CD4-positive, alpha-beta T cell treated with Interleukin-17A for 4 hours (primary cell): ENCODE measurements around the gene CDK1.

Experiments
- DNase-seq: peaks from one replicate; pipeline ENCODE4 v3.0.0-alpha.2; 2020; ENCODE audit warnings: mixed read lengths

CDK1 gene

DNA sequence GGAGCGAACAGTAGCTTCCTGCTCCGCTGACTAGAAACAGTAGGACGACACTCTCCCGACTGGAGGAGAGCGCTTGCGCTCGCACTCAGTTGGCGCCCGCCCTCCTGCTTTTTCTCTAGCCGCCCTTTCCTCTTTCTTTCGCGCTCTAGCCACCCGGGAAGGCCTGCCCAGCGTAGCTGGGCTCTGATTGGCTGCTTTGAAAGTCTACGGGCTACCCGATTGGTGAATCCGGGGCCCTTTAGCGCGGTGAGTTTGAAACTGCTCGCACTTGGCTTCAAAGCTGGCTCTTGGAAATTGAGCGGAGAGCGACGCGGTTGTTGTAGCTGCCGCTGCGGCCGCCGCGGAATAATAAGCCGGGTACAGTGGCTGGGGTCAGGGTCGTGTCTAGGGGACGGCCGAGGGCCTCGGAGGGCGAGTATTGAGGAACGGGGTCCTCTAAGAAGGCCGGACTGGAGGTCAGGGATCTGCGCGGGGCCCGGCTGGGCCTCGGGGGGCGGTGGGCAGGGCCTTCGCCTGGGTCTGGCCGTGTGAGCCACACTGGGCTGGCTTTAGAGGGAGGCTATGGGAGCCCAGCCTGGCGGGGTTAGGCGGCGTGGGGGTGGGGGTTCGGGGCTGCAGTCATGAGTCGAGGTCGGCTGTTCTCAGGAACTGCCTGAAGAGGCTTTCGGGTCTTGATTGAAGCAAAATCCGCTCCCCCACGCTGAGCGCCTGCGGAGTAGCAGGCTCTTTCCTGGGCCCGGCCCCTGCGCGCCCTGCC, at the start of gene CDK1:
CDK1 (plus strand) TSS at position 265 of the 757 bp plus-strand sequence. CDS start 1,688 bp downstream, outside the sequence.
- DNase-seq, result peak; percentile 93

DNA sequence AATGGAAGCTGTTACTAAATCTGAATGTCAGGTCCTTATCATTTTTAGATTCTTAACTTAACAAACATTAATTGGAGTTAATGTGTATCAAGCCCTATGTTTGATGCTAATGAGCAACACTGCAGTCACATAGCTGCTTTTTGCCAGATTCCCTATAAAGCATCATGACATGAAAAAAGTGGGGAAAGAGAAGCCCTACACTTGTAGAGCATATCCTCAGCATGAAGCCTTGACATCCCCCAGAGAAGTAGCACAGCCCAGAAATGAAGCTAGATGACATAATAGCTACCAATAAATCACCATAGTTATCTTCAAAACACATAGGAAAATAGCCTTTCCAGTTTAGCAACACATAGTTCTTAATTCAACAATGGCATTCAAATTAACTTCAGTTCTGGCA, 49.2 kb upstream of the CDK1 start:
- no peak for DNase-seq

DNA sequence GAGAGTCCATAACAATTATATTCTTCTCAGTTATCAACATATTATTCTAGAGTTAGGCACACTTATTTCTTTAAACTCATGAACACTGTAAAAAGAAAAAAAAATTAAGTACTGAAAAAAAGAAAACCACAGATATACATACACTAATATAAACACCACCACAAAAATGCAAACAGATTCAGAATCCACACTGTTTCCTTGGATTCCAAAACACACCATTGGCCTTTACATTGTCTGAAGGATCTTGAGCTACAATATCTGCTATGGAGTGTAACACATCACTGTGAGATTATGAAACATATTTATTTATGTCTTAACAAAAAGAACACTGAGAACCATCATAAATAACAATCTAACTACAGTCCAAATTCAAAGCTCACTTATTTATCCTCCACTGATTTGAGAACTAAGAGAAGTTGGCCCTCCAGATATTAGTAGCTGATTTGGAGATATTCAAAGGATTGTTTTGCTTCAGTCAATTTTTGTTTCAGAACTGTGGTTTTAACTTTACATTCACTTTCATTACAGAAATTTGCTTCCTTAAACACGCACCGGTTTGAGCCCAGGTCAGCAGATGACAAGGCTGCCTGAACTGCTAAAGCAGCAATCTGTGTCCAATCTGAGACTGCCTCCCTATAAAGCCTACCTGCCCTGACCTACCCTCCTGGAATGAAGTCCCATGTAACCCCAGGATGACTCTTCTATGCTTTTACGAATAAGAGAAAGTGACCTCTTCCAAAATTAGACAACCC, 47.0 kb upstream of the CDK1 start:
- peak; percentile 50 for DNase-seq

DNA sequence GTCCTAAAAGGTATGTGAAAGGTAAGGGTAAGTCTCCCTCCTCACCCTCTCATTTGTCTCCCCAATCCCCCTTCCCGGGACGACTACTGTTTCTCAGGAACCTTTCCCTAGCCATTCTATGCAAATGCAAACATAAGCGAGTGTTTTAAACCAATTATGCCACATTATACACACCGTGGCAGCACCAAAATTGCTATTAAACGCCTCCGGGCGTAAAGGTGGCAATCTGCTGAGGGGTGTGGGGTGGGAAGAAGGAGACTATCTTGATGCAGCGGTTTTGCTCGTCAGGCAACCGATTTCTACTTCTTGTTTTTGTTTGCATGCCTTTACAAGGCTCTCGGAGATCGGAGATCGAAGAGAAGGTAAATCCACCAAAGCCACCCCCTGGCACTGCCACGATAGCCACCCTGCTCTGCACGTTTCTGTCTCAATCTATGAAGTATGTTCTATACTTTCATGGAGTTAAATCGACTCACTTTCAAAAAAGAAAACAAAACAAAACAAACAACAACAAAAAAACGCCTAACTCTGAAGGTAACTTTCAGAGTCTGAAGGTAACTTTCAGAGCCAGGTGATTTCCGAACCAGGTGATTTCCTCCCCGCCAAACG, 46.0 kb upstream of the CDK1 start:
- DNase-seq, result peak; percentile 54

DNA sequence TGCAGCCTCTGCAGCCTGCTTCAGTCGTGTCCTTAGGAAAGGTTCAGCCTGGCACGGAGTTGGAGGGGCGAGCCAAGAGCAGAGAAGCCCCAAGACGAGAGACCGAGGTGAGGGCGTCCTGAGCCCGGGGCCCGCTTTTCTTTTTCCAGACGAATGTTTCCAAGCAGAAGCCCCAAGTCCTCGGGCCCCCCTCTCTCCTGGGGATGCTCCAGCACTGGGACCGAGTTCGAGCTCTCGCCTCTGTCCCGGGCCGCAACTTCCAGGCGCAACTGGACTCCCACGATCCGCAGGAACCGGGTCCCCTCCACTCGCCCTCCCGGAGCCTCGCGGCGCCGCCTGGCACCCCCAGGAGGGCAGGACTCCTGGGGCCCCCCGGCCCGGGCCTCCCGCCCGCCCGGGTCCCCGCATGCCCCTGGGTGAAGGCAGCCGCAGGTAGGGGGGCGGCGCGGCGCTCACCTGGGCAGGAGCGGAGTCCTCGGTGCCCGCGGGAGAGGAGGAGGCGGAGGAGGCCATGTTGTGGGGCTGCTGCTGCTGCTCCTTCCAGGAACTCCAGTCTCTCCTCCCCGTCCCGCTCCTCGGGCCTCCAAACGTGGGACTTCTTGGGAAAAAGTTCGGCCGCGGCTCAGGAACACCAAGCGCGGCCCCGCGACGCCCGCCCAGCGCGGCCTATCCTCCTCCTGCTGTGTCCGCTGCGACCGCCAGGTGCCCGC, 45.3 kb upstream of the CDK1 start:
- peak; percentile 69 for DNase-seq

DNA sequence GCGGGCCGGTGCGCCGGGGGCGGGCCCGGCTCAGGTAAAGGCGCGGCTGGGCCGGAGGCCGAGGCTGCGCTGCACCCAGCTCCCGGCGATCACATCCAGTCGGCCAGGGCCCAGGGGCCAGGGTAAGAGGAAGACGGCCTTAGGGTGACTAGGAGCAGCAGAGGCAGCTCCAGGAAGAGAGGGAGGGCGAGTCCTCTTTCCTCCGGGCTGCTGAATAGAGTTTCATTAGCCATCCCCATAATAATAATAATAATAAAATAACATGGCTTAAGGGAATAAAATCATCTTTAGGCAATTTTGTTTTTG, 44.8 kb upstream of the CDK1 start:
- no peak for DNase-seq

DNA sequence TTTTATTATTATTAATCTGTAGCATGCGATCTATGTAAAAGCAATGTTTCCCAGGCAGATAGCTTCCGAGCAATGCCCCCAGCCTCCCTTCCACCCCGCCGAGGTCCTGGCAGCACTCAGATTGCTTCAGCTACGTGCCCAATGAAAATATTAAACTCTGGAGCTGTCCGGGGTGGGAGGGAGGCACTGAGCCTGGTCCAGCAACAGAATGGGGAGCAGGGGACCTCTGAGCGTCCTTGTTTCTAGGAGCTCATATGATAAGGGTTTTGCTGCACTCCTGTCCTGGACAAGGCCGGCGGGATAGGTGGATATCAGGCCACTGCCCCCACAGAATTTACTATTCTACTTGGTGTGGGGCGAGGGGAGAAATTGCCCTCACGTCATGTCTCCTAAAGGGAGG, 44.5 kb upstream of the CDK1 start:
- no peak for DNase-seq

DNA sequence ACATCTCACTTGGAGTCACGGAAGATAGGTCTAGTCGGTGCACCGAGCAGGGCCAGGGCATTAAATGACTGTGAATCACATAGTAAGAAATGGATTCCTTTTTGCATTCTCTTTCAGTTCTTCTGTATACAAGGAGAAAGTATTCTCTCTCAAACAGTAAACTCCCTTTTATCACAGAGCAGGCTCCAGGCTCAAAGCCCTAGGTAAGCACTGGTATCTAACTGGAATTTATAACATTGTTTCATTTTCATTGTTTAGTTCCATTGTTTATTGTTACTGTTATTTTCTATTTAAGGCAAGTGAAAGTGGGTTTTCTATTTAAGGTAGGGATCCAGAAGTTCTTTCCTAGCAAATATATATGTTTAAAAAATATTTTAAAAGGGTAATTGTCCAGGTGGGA, 44.1 kb upstream of the CDK1 start:
- DNase-seq, result no peak

DNA sequence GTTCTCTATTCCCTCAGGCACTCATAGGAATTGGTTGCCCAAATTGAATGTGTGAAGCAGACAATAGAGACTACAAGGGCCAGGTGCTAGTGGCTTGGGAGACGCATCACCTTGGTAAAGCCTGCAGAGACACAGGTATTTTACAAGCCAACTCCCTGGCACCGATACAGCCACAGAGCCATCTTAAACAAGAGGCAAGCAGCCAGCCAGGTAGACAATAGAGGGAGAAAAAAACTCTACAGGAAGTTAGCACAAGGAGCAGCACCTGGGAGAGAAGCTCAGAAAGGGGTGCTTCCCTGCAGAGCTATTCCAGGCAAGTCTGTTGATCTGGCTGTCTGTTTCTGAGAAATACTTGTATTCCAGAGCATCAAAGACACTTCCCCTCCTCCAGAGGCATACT, 43.0 kb upstream of the CDK1 start:
- DNase-seq, result no peak

DNA sequence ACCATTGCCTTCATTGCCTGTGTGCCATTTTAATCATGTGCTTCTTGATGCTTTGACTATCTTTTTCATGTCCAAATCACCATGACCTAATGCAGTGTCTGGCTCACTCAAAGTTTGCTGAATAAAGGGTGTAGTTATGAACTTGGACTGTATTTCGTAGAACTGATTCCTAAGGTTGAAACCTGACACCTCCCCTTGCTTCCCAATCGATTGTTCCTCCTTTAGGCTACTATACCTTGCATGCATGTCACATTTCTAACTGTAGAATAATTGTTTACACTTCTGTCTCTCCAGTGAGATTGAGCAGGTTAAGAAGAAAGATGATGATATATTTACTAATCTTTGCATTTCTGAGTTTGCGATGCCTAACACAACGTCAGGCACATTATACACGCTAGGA, 41.0 kb upstream of the CDK1 start:
- no peak for DNase-seq

DNA sequence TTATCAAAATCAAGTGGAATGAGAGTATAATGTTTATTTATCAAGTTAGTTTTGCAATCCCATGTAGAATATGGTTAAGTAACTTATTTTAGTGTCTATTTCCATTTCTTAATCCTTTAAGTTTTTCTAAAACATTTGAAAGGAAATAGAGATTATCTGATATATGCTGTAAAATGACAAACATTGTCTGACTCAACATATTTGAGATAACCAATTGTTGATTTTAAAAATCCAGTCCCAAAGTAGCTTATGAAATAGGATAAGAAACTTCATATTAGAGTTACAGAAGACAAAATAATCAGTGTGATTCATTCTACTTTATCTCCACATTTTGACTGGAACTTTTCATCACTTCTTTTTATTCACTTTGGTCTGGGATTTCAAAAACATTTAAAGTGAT, 38.7 kb upstream of the CDK1 start:
- no peak for DNase-seq

DNA sequence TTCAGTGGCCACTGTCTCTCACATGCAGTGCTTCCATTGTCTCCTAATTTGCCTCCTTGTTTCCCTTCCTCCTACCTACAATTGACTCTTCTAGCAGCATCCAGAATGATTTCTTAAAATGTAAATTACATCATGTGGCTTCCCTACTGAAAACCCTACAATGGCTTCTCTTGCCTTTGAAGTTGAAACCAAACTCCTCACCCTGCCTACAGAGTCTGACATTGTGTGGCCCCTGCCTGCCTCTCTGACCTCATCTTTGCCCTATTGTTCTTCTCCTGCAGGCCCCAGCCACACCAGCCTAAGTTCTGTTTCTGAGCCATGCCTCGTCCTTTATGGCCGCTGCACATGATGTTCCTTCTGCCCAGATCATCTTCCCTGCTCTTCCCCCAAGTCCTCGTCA, 35.8 kb upstream of the CDK1 start:
- no peak for DNase-seq

DNA sequence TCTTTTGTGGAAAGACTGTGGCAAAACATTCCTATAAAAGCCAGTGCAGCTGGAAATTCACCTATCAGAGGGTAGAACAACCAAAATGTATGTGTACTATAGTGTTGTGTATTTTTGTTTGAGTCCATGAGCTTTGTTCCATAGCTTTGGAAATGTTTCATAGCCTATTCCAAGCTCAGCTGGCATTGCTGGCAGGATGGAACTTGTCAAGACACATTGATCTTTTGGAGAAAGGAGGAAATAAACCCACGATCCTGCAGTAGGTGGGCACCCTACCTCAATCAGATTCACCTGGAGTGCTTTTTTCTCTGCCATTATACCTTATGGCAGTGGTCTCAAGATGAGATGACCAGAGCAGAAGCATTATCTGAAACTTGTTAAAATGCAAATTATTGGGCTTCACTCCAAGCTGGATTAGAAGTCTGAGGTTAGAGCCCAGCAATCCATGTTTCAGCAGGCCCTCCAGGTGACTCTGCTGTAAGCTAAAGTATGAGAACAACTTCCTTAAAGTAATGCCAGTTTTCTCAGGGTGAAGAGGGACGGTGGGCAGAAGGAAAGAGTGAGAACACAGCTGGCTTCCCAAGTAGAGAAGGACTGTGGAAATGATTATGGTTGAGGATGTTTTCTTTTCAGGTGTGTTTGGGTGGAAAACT, 30.3 kb upstream of the CDK1 start:
- no peak for DNase-seq

DNA sequence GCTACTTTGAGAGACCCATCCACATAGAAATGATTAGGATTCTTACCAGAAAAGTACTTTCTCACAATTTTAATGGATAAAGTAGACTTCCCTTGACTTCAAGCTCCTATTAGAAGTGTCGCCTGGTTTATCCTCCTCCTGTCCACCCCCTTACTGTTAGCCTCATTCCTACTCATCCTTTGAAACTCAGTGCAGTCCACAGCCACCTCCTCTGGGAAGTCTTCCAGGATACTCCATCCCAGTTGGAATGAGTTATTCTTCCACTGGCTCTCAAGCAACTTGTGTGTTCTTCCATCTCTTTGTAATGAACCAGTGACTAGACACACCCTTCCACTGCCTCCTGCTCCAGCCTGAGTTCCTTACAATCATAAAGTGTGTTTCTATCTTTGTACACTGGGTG, 25.1 kb upstream of the CDK1 start:
- DNase-seq, result no peak

DNA sequence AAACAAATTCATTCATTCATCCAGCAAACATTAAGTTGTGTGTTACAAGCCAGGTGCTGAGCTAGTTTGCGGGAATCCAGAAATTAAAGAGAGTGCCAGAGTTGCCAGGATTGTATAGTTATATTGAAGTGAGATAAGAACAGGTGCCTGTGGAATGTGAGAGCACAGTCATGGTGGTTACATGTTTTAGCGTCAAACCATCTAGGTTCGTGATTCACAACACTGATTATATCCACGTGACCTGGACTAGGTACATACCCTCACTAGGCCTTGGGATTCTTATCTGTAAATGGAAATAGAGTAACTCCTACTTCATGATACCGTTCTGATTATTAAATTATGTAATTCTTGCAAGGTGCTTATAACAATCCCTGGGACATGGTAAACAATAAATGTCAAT, 24.5 kb upstream of the CDK1 start:
- no peak for DNase-seq

DNA sequence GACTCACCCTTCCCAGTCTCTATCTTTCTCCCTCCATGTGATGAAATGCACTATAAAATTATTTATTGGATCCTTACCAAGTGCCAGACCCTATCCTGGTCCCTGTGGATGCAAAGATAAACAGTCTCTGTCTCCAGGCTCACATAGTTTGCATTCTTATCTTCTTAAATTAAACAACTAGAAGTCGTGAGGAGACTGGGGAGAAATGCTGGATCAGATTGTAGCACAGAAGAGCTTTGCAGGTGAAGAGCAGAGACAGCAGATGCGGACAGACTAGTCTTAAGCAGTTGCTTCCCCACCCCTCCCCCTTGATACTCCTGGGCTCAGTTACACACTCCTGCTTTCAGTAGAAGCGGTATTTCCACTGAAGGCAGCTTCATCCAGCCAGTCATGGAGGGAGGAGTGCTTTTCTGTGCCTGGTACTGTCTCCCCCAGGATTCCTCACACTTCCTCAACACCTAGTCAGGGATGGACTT, 20.8 kb upstream of the CDK1 start:
- no peak for DNase-seq

DNA sequence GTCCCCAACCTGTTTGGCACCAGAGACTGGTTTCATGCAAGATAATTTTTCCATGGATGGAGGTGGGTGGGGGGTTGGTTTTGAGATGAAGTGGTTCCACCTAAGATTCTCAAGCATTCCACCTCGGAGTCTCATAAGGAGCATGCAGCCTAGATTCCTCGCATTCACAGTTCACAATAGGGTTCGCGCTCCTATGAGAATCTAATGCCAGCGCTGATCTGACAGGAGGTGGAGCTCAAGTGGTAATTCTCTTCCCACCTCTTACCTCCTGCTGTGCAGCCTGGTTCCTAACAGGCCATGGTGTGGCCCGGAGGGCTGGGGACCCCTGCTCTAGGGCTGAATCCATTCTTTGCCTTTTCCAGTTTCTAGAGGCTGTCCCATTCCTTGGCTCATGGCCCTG, 19.1 kb upstream of the CDK1 start:
- DNase-seq, result no peak

DNA sequence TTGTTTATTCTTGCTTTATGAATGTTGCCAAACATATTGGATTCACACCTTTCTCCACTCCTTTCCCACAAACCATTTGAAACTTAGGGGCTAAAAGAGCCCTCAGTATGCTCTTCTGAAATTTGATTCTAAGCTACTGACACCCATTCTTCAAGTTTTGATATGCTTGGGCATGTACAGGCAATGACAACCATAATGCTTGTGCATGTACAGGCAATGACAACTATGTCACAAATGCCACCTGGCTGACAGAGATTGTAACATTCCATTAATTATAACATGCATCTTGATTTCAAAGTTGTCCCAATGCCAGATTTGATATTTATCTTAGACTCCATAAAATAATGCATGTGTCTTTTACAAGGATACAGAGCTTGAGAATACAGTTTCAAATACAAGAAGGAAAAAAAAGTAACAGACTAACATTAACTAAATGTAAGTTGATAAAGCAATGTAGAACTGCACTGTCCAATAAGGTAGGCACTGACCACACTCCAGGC, 17.5 kb upstream of the CDK1 start:
- no peak for DNase-seq

DNA sequence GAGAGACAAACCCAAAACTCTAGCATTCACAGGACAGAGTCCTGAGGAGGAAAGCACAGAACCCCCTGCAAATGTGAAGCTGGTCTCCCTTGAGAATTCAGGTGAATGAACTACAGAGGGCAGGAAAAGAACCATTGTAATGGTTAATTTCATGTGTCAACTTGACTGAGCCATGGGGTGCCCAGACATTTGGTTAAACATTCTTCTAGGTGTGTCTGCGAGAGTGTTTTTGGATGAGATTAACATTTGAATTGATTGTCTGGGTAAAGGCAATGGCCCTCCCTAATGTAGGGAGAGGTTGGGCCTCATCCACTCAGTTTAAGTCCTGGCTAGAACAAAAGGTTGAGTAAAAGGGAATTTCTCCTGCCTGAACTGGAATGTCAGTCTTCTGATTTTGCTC, 15.7 kb upstream of the CDK1 start:
- DNase-seq, result no peak

DNA sequence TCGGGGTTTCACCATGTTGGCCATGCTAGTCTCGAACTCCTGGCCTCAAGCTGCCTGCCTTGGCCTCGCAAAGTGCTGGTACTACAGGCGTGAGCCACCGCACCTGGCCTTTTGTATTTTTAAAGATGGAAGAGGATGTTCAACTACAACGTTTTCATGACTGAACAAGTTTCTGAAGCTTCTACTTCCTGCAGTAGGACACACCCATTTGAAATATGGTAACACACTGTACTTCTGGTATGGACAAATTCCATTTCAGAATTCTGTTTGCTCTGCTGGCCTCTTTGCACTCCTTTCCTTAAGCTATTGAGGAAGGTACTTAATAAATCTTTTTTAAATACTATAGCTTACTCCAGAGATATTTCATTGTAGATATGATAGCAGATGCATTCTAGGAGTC, 10.9 kb upstream of the CDK1 start:
- no peak for DNase-seq

DNA sequence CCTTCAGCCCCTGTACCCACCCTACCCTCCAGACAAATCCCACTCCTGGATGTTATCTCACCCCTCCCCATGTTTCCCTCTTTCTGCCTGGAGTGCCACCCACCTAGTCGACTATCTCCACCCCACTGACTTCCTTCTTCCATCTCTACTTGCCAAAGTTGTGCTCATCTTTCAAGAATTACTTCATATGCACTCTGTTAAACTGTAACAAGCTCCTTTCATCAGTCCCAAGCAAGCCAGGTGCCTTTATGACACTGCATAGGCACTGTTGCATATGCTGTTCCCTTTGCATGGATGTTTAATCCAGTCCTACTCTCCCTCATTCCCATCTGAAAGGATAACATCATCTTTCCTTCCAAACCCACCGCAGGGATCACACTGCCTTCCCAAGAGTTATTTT, 8.9 kb upstream of the CDK1 start:
- DNase-seq, result no peak

DNA sequence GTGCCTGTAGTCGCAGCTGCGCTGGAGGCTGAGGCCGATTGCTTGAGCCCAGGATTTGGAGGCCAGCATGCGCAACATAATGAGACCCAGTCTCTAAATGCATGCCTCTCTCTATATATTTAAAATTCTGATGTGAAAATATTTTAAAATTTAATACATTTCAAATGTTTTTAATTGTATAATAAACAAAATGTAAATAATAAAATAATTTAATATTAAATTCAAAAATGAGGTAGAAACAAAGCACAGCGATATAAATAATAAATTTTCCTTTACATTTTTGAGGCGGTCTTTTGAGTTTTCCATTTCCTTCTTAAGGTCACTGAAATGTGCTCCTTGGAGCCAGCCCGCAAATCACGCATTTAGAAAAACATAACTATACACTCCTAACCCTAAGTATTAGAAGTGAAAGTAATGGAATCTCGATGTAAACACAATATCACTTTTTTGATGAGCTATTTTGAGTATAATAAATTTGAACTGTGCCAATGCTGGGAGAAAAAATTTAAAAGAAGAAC, 523 bp upstream of the CDK1 start:
- no peak for DNase-seq
